Measurements from ENCODE around the gene CCDC9. TPM values are rescaled to one million over a fixed set of nuclear protein-coding genes. Genes with fewer than 3 reads are reported as not detected.

CCDC9 gene
- total and polyA plus RNA-seq, 2 of the 8 experiments (the other 6 are each of a cell fraction or from before 2014, with no cell fraction given), result 3.7 to 29.8 TPM

GRCh38 chr19:47243364-47243775, 13.0 kb upstream of the CCDC9 start:
- CTCF ChIA-PET (ENCODE audit: partially characterized antibody), result interaction anchor here (0.7 to 12.1 kb wide), 10 partner anchors 8 to 224 kb away, joined by 3 to 303 read pairs (median 13); partner anchors contain the start of genes CCDC9 and NPAS1

More at GRCh38 chr19:47243364-47243775, 13.0 kb upstream of the CCDC9 start:
- H4K8ac ChIP-seq (ENCODE audit: extremely low read depth, insufficient read depth, low read length), result no peak overlapping the region
- 0 out of 2 replicates have a peak overlapping the region, but pooled peaks have one; percentile 92 for H2BK15ac ChIP-seq (ENCODE audit: low read length)
- H3K4me3 ChIP-seq (ENCODE audit: extremely low read depth in 1 of 4, insufficient read depth in 2 of 4, low read depth in 3 of 4, low read length in 4 of 4), result peak overlapping the region; percentile 21 to 61 (median 34); a peak in 6 of 8 replicates
- TF ChIP-seq SIN3A (conservative IDR thresholded peaks at IDR 0.05 in 1 of 2, IDR thresholded peaks at IDR 0.05 in 1 of 2; ENCODE audit: low read depth in 1 of 2, low read length in 2 of 2) (0 out of 4 replicates have a peak, but pooled peaks of 1 of the 2 experiments have one; percentile 8), EZH2 (IDR thresholded peaks at IDR 0.05; ENCODE audit: low read depth, low read length, severe bottlenecking) (no peak), SUZ12 (IDR thresholded peaks at IDR 0.05; ENCODE audit: low read length) (no peak), SP4 (IDR thresholded peaks at IDR 0.05; ENCODE audit: low read length) (peak; percentile 7; the same call in 1 of the 2 replicates), KDM4A (IDR thresholded peaks at IDR 0.05; ENCODE audit: low read depth, low read length, severe bottlenecking) (peak; percentile 25)
- H2BK5ac ChIP-seq (ENCODE audit: low read depth, low read length), result peak overlapping the region; percentile 36; the same call in 1 of the 2 replicates
- peaks cover 0 to 30% (median 27%) of the 10 kb centered on the region in 4 experiments; a peak in 6 of 7 replicates for H3K27me3 ChIP-seq (replicated peaks in 1 of 4; ENCODE audit: control insufficient read depth in 3 of 4, extremely low read depth in 1 of 4, insufficient read depth in 3 of 4, low read length in 3 of 4)
- H3K56ac ChIP-seq (replicated peaks; ENCODE audit: insufficient read length, low read depth, low read length), result no peak overlapping the region
- H3K23me2 ChIP-seq (ENCODE audit: low read depth, low read length), result peaks cover 21% of the 10 kb centered on the region
- H4K5ac ChIP-seq (ENCODE audit: insufficient read length, low read depth, low read length), result no peak overlapping the region
- 18% methylated on average over 7 of the region's 9 CpGs; no CpG with 5 or more reads in 1 of the 2 experiments for WGBS, 2 experiments (ENCODE audit: extremely low coverage in 1 of 2, insufficient coverage in 1 of 2, insufficient read length in 1 of 2, insufficient replicate concordance in 2 of 2, low coverage in 1 of 2, low lambda C conversion rate in 2 of 2, missing lambda C conversion rate in 1 of 2)
- POLR2A ChIA-PET (ENCODE audit: partially characterized antibody), result interaction anchor here (0.7 to 6.1 kb wide), 12 partner anchors 10 to 221 kb away, joined by 3 to 148 read pairs (median 4); partner anchors contain the start of gene CCDC9
- H2AK5ac ChIP-seq (ENCODE audit: low read depth, low read length), result peak overlapping the region; percentile 91; the same call in 1 of the 2 replicates
- H2BK120ac ChIP-seq (replicated peaks; ENCODE audit: low read depth, low read length), result no peak overlapping the region
- peaks cover 3% of the 10 kb centered on the region; the same call in 1 of the 2 replicates for H3K79me1 ChIP-seq (ENCODE audit: low read depth, low read length)
- H3K27ac ChIP-seq (ENCODE audit: low read depth, low read length), result no peak overlapping the region
- DNase-seq (ENCODE audit: low read depth in 1 of 2, low spot score in 2 of 2) (peak in 1 of 2 experiments; percentile 60), FAIRE-seq (no peak)
- peaks cover 4 to 18% of the 10 kb centered on the region in 2 experiments for H4K20me1 ChIP-seq (replicated peaks in 1 of 2; ENCODE audit: control insufficient read depth in 1 of 2, insufficient read depth in 2 of 2, low read length in 2 of 2)
- H3K4me2 ChIP-seq (ENCODE audit: insufficient read depth in 1 of 2, low read depth in 2 of 2, low read length in 2 of 2), result peak overlapping the region; percentile 68 to 93
- H3K36me3 ChIP-seq (ENCODE audit: control insufficient read depth in 2 of 4, insufficient read depth in 4 of 4, low read length in 3 of 4), result no peaks in the 10 kb centered on the region
- peak overlapping the region; percentile 98 for H2BK12ac ChIP-seq (ENCODE audit: low read depth, low read length)
- H3K18ac ChIP-seq (ENCODE audit: extremely low read depth, low read length), result peak overlapping the region; percentile 19
- no peak overlapping the region for H3K14ac ChIP-seq (ENCODE audit: insufficient read length)
- no peak overlapping the region for H2AFZ ChIP-seq (ENCODE audit: low read length)
- H4K91ac ChIP-seq (replicated peaks; ENCODE audit: insufficient read length, low read length), result peak overlapping the region; percentile 20
- peak overlapping the region in 1 of 4 experiments; percentile 33; a peak in 1 of 7 replicates for H3K9ac ChIP-seq (replicated peaks in 1 of 4; ENCODE audit: extremely low read depth in 1 of 4, low read depth in 3 of 4, low read length in 3 of 4)
- H3K23ac ChIP-seq (ENCODE audit: insufficient read length), result no peak overlapping the region
- peak overlapping the region; percentile 95; the same call in 1 of the 2 replicates for H2BK20ac ChIP-seq (ENCODE audit: low read length)
- no peaks in the 10 kb centered on the region; a peak in 1 of 4 replicates for H3K79me2 ChIP-seq (ENCODE audit: control insufficient read depth in 1 of 2, insufficient read depth in 2 of 2, low read length in 2 of 2)
- H3K4me1 ChIP-seq (replicated peaks in 1 of 4; ENCODE audit: control insufficient read depth in 3 of 4, insufficient read depth in 4 of 4, low read length in 3 of 4), result peaks cover 8 to 25% (median 20%) of the 10 kb centered on the region in 4 experiments
- peaks cover 0 to 5% of the 10 kb centered on the region in 2 experiments; a peak in 2 of 4 replicates for H3K9me3 ChIP-seq (ENCODE audit: insufficient read depth in 2 of 2, low read depth in 1 of 2, low read length in 1 of 2)
- no peak overlapping the region for H3K4ac ChIP-seq (replicated peaks; ENCODE audit: insufficient read length, low read depth, low read length)

Measured in H1 (cell line).